IMR-90 (cell line): ENCODE results near the gene RAPGEF3. TPM values are rescaled to one million over a fixed set of nuclear protein-coding genes. Genes with fewer than 3 reads are reported as not detected.

ENCODE experiments used
- ATAC-seq: fragments of 200-7000 bp; cut with Tn5 transposase; 2 replicates; pipeline ENCODE4 v1.9.1; 2020; ENCODE audit warnings: low read depth, mild to moderate bottlenecking, moderate library complexity
- BruUV-seq: library from RNA; stranded (reverse); fragments of 400-500 nt; replicated peaks from 2 replicates; lab custom pipeline; 2021; lab: Mats Ljungman, UMichigan
- CTCF ChIA-PET: fragments of 300-600 bp; formaldehyde crosslinking; extraction: SDS; loops from one replicate; lab custom pipeline; 2021; ENCODE audit warnings: antibody characterized with exemption; lab: Yijun Ruan, JAX
- POLR2A ChIA-PET: fragments of 300-600 bp; sonication (Branson Sonifier 250); formaldehyde crosslinking; loops from one replicate; lab custom pipeline; 2022; ENCODE audit warnings: antibody characterized with exemption; ENCODE audit not compliant: unreplicated experiment; lab: Charles Lee
- DNase-seq: peaks from one replicate; pipeline ENCODE4 v3.0.0; 2013
- H2AFZ ChIP-seq: replicated peaks from 2 replicates; pipeline ENCODE3; 2013; ENCODE audit warnings: low read length, mild to moderate bottlenecking; ENCODE audit not compliant: poor library complexity
- H2AK5ac ChIP-seq: 2 replicates; pipeline ENCODE4 v1.6.1; 2013; ENCODE audit warnings: low read depth, low read length, inconsistent platforms
- H2AK9ac ChIP-seq: replicated peaks from 2 replicates; pipeline ENCODE3; 2013; ENCODE audit warnings: mild to moderate bottlenecking, low read depth, low read length, moderate library complexity; ENCODE audit not compliant: poor library complexity
- H2BK120ac ChIP-seq: 2 replicates; pipeline ENCODE4 v1.6.1; 2013; ENCODE audit warnings: low read depth, low read length, inconsistent platforms
- H2BK15ac ChIP-seq: 3 replicates; pipeline ENCODE4 v1.6.1; 2013; ENCODE audit warnings: low read depth, low read length, inconsistent platforms
- H2BK20ac ChIP-seq: 2 replicates; pipeline ENCODE4 v1.6.1; 2013; ENCODE audit warnings: low read depth, mild to moderate bottlenecking, inconsistent platforms, low read length, moderate library complexity
- H2BK5ac ChIP-seq: 2 replicates; pipeline ENCODE4 v1.6.1; 2013; ENCODE audit warnings: mild to moderate bottlenecking, low read depth, low read length, inconsistent platforms; ENCODE audit not compliant: poor library complexity, severe bottlenecking
- H3K14ac ChIP-seq: replicated peaks from 2 replicates; pipeline ENCODE4 v1.6.1; 2013; ENCODE audit warnings: low read depth, low read length, inconsistent platforms
- H3K18ac ChIP-seq: 2 replicates; pipeline ENCODE4 v1.6.1; 2013; ENCODE audit warnings: low read depth, low read length, control low read depth
- H3K23ac ChIP-seq: 2 replicates; pipeline ENCODE4 v1.6.1; 2013; ENCODE audit warnings: low read depth, low read length, inconsistent platforms
- H3K27ac ChIP-seq: 2 replicates; pipeline ENCODE4 v1.5.1; 2013; ENCODE audit warnings: mild to moderate bottlenecking, control low read depth, low read length; ENCODE audit not compliant: insufficient read depth
- H3K27me3 ChIP-seq: 2 replicates; pipeline ENCODE4 v1.6.1; 2013; ENCODE audit warnings: low read length; ENCODE audit not compliant: control insufficient read depth, insufficient read depth
- H3K36me3 ChIP-seq: 2 replicates; pipeline ENCODE4 v1.6.1; 2013; ENCODE audit warnings: low read length, mixed read lengths; ENCODE audit not compliant: control insufficient read depth, insufficient read depth
- H3K4ac ChIP-seq: 2 replicates; pipeline ENCODE4 v1.6.1; 2013; ENCODE audit warnings: low read depth, low read length, inconsistent platforms
- H3K4me1 ChIP-seq: 2 replicates; pipeline ENCODE4 v1.6.1; 2013; ENCODE audit warnings: low read length, mixed read lengths; ENCODE audit not compliant: control insufficient read depth, insufficient read depth
- H3K4me2 ChIP-seq: 2 replicates; pipeline ENCODE4 v1.6.1; 2013; ENCODE audit warnings: low read depth, mild to moderate bottlenecking, control low read depth, low read length, moderate library complexity
- H3K4me3 ChIP-seq: 2 replicates; pipeline ENCODE4 v1.5.1; 2013; ENCODE audit warnings: low read depth, mild to moderate bottlenecking, control low read depth, low read length, moderate library complexity; ENCODE audit not compliant: insufficient read depth
- H3K56ac ChIP-seq: 2 replicates; pipeline ENCODE4 v1.6.1; 2013; ENCODE audit warnings: low read length, inconsistent platforms; ENCODE audit not compliant: insufficient read depth; ENCODE audit errors: extremely low read depth
- H3K79me1 ChIP-seq, 2 experiments: 2 replicates each; pipeline ENCODE4 v1.6.1; 2013; ENCODE audit warnings: low read length in 2 of 2, inconsistent platforms in 1 of 2, low read depth in 1 of 2
- H3K9ac ChIP-seq: 2 replicates; pipeline ENCODE4 v1.6.1; 2013; ENCODE audit warnings: low read depth, low read length, control low read depth
- H3K9me1 ChIP-seq: 2 replicates; pipeline ENCODE4 v1.6.1; 2013; ENCODE audit warnings: low read length, inconsistent platforms; ENCODE audit not compliant: insufficient read depth
- H3K9me3 ChIP-seq: 2 replicates; pipeline ENCODE4 v1.6.1; 2013; ENCODE audit warnings: low read length; ENCODE audit not compliant: control insufficient read depth, insufficient read depth
- H4K20me1 ChIP-seq: 2 replicates; pipeline ENCODE4 v1.6.1; 2013; ENCODE audit warnings: low read length, inconsistent platforms; ENCODE audit not compliant: insufficient read depth
- H4K5ac ChIP-seq: 2 replicates; pipeline ENCODE4 v1.6.1; 2013; ENCODE audit warnings: mild to moderate bottlenecking, low read depth, low read length, control low read depth
- H4K8ac ChIP-seq, 2 experiments: 2 replicates each; pipeline ENCODE4 v1.6.1; 2013; ENCODE audit warnings: low read depth in 2 of 2, low read length in 2 of 2, control low read depth in 1 of 2, inconsistent platforms in 1 of 2
- H4K91ac ChIP-seq: 2 replicates; pipeline ENCODE4 v1.6.1; 2013; ENCODE audit warnings: low read depth, low read length, inconsistent platforms; ENCODE audit not compliant: insufficient read depth
- RCOR1 ChIP-seq: IDR thresholded peaks from 2 replicates; pipeline ENCODE4 v1.6.1; 2012; ENCODE audit warnings: mild to moderate bottlenecking, low read length, improper control_type of control experiment; ENCODE audit not compliant: insufficient replicate concordance
- WGBS, 2 experiments: methylation state at CpG; one replicate each; pipeline versions ENCODE4 v1.1.5 to v1.1.7; 2013; ENCODE audit warnings: missing lambda C conversion rate in 2 of 2; ENCODE audit not compliant: insufficient read length in 1 of 2; ENCODE audit errors: extremely low coverage in 2 of 2; 5-methylcytosine and 5-hydroxymethylcytosine counted together
- dilution Hi-C: fragments of 300-500 bp; cut with HindIII; formaldehyde crosslinking; loops from one replicate; pipeline ENCODE4 v1.14.3; 2018; ENCODE audit warnings: low sequenced_read_pairs; ENCODE audit not compliant: unreplicated experiment
- in situ Hi-C: fragments of 300-500 bp; cut with MboI; formaldehyde crosslinking; loops from 3 replicates; pipeline ENCODE4 v1.14.3; 2019; ENCODE audit warnings: low sequenced_read_pairs, inconsistent platforms, mixed read lengths
- intact Hi-C: fragments of 100-400 bp; cut with micrococcal nuclease; formaldehyde crosslinking; loops from 2 replicates; pipeline ENCODE4 v1.10.0; 2022
- polyA plus RNA-seq, 3 experiments: library from polyadenylated mRNA; depleted of rRNA; stranded (reverse); fragments of >200 nt; gene quantifications; 2 replicates each; pipeline ENCODE4 v1.2.3, GENCODE V29; 2012; ENCODE audit warnings: low replicate concordance in 1 of 3
- total RNA-seq: library from RNA; depleted of rRNA; stranded (reverse); fragments of >200 nt; gene quantifications from 2 replicates; pipeline ENCODE4 v1.2.3, GENCODE V29; 2012

RAPGEF3 gene
- total and polyA plus RNA-seq, 2 of the 4 experiments (the other 2 are of a cell fraction): 1.3 to 2.0 TPM

- 0 out of 2 replicates have a peak overlapping the region, but pooled peaks have one; percentile 18 for H3K9ac ChIP-seq
- DNase-seq (no peak), ATAC-seq (no peak)
- no peaks in the 10 kb centered on the region for H4K20me1 ChIP-seq
- H2BK15ac ChIP-seq: no peak overlapping the region
- BruUV-seq: no TSS peak
- H3K4me2 ChIP-seq: peak overlapping the region; percentile 71
- intact Hi-C loops (loop anchor here (2.0 kb wide), 1 partner anchor 21 kb away; no protein-coding TSS in a partner anchor), in situ Hi-C loops (no loop called here), dilution Hi-C loops (no loop called here)
- no peak overlapping the region for H3K23ac ChIP-seq
- no peak overlapping the region for H2BK20ac ChIP-seq
- H3K4ac ChIP-seq: 0 out of 2 replicates have a peak overlapping the region, but pooled peaks have one; percentile 60
- H2AK9ac ChIP-seq: peak overlapping the region; percentile 83
- no peak overlapping the region for H4K91ac ChIP-seq
- no peak overlapping the region for H3K14ac ChIP-seq
- no peak overlapping the region for H2BK5ac ChIP-seq
- H3K27ac ChIP-seq: no peak overlapping the region
- ChIA-PET CTCF (interaction anchor here (0.5 to 2.7 kb wide), 6 partner anchors 10 to 80 kb away, joined by 3 to 11 read pairs (median 5); no protein-coding TSS in a partner anchor), POLR2A (no interaction called here)
- no peaks in the 10 kb centered on the region for H3K27me3 ChIP-seq
- H3K18ac ChIP-seq: 0 out of 2 replicates have a peak overlapping the region, but pooled peaks have one; percentile 10
- H2AK5ac ChIP-seq: peak overlapping the region; percentile 59; the same call in 1 of the 2 replicates
- no peak for TF ChIP-seq RCOR1
- peak overlapping the region; percentile 44; the same call in 1 of the 2 replicates for H2BK120ac ChIP-seq
- WGBS, 2 experiments: 75% methylated on average over 4 of the region's 20 CpGs; no CpG with 5 or more reads in 1 of the 2 experiments
- H3K9me3 ChIP-seq: no peaks in the 10 kb centered on the region
- peak overlapping the region in 1 of 2 experiments; percentile 76; a peak in 1 of 4 replicates for H4K8ac ChIP-seq
- peaks cover 17% of the 10 kb centered on the region for H3K4me1 ChIP-seq
- no peak overlapping the region for H3K56ac ChIP-seq
- H3K4me3 ChIP-seq: no peak overlapping the region; the same call in 1 of the 2 replicates
- H3K36me3 ChIP-seq: no peaks in the 10 kb centered on the region
- H3K79me1 ChIP-seq: no peaks in the 10 kb centered on the region
- H2AFZ ChIP-seq: peak overlapping the region; percentile 94
- H4K5ac ChIP-seq: no peak overlapping the region
- peaks cover 9% of the 10 kb centered on the region; the same call in 1 of the 2 replicates for H3K9me1 ChIP-seq
Measured at GRCh38 chr12:47757840-47758583, 668 bp downstream of the RAPGEF3 start.
